WTC11 (cell line): Measurements from ENCODE around the gene BTBD7. TPM values are rescaled to one million over a fixed set of nuclear protein-coding genes. Genes with fewer than 3 reads are reported as not detected.

Experiments
- ATAC-seq: fragments of 200-7000 bp; cut with Tn5 transposase; 2 replicates; pipeline ENCODE4 v1.10.0; 2021; ENCODE audit warnings: mild to moderate bottlenecking, moderate library complexity
- CTCF ChIA-PET: fragments of 300-600 bp; sonication (Branson Sonifier 250); formaldehyde crosslinking; loops from one replicate; lab custom pipeline; 2021; ENCODE audit warnings: antibody characterized with exemption; lab: Charles Lee
- POLR2A ChIA-PET: fragments of 350-600 bp; sonication (Branson Sonifier 250); formaldehyde crosslinking; loops from one replicate; lab custom pipeline; 2021; ENCODE audit warnings: antibody characterized with exemption; lab: Charles Lee
- DNase-seq: peaks from one replicate; pipeline ENCODE4 v3.0.0; 2021; ENCODE audit warnings: low spot score
- H3K27ac Mint-ChIP-seq: 2 replicates; pipeline ENCODE4 v1.8.0; 2021; ENCODE audit warnings: mixed read lengths
- H3K27me3 Mint-ChIP-seq: 2 replicates; pipeline ENCODE4 v1.8.0; 2021; ENCODE audit warnings: low read depth, mild to moderate bottlenecking, moderate library complexity, mixed read lengths
- H3K36me3 Mint-ChIP-seq: 2 replicates; pipeline ENCODE4 v1.8.0; 2021; ENCODE audit warnings: mixed read lengths
- H3K4me1 Mint-ChIP-seq: 2 replicates; pipeline ENCODE4 v1.8.0; 2022; ENCODE audit warnings: mixed read lengths
- H3K4me3 Mint-ChIP-seq: 2 replicates; pipeline ENCODE4 v1.8.0; 2021; ENCODE audit warnings: mild to moderate bottlenecking, moderate library complexity, mixed read lengths
- H3K9me3 Mint-ChIP-seq: 2 replicates; pipeline ENCODE4 v1.8.0; 2021; ENCODE audit warnings: mixed read lengths
- ATF2 ChIP-seq: sonication (generic); formaldehyde crosslinking; IDR thresholded peaks from 2 replicates; pipeline ENCODE4 v1.8.1; 2022; ENCODE audit warnings: low read depth, missing genetic modification reagents, borderline replicate concordance
- E2F5 ChIP-seq: sonication (generic); formaldehyde crosslinking; IDR thresholded peaks from 2 replicates; pipeline ENCODE4 v1.8.1; 2022; ENCODE audit warnings: mild to moderate bottlenecking, moderate library complexity, missing genetic modification reagents
- FOXK1 ChIP-seq: sonication (generic); formaldehyde crosslinking; IDR thresholded peaks from 2 replicates; pipeline ENCODE4 v1.8.0; 2022; ENCODE audit warnings: mild to moderate bottlenecking, moderate library complexity, missing genetic modification reagents
- GRHL2 ChIP-seq: fragments of 250-450 bp; sonication (Bioruptor Pico); IDR thresholded peaks from 2 replicates; pipeline ENCODE4 v1.8.0; 2022; ENCODE audit warnings: mild to moderate bottlenecking, moderate library complexity; ENCODE audit not compliant: insufficient replicate concordance, severe bottlenecking
- HMGA2 ChIP-seq: fragments of 250-450 bp; sonication (Bioruptor Pico); IDR thresholded peaks from 2 replicates; pipeline ENCODE4 v1.4.0; 2021; ENCODE audit warnings: mild to moderate bottlenecking, moderate library complexity
- IRF1 ChIP-seq: sonication (generic); formaldehyde crosslinking; IDR thresholded peaks from 2 replicates; pipeline ENCODE4 v1.8.0; 2023; ENCODE audit warnings: missing genetic modification reagents
- JAZF1 ChIP-seq: fragments of 250-450 bp; sonication (Bioruptor Pico); IDR thresholded peaks from 2 replicates; pipeline ENCODE4 v1.9.0; 2021; ENCODE audit warnings: moderate library complexity, mild to moderate bottlenecking, inconsistent platforms
- MLX ChIP-seq: sonication (generic); formaldehyde crosslinking; IDR thresholded peaks from 2 replicates; pipeline ENCODE4 v1.8.1; 2023; ENCODE audit warnings: mild to moderate bottlenecking, missing genetic modification reagents, moderate library complexity
- NFE2L1 ChIP-seq: sonication (generic); formaldehyde crosslinking; IDR thresholded peaks from 2 replicates; pipeline ENCODE4 v1.8.1; 2023; ENCODE audit warnings: missing genetic modification reagents
- NR2C2 ChIP-seq: sonication (generic); formaldehyde crosslinking; IDR thresholded peaks from 2 replicates; pipeline ENCODE4 v1.8.0; 2022; ENCODE audit warnings: mild to moderate bottlenecking, missing genetic modification reagents
- PRRX2 ChIP-seq: fragments of 250-450 bp; sonication (Bioruptor Pico); IDR thresholded peaks from 2 replicates; pipeline ENCODE4 v1.8.0; 2021; ENCODE audit warnings: mild to moderate bottlenecking
- SMAD3 ChIP-seq: sonication (generic); formaldehyde crosslinking; IDR thresholded peaks from 2 replicates; pipeline ENCODE4 v1.8.0; 2022; ENCODE audit warnings: missing genetic modification reagents, mild to moderate bottlenecking, borderline replicate concordance
- USF2 ChIP-seq: sonication (generic); formaldehyde crosslinking; IDR thresholded peaks from 2 replicates; pipeline ENCODE4 v1.8.1; 2023; ENCODE audit warnings: mild to moderate bottlenecking, missing genetic modification reagents, moderate library complexity
- ZBTB43 ChIP-seq: sonication (generic); formaldehyde crosslinking; IDR thresholded peaks from 2 replicates; pipeline ENCODE4 v1.8.1; 2023; ENCODE audit warnings: mild to moderate bottlenecking, missing genetic modification reagents
- ZNF121 ChIP-seq: sonication (generic); formaldehyde crosslinking; IDR thresholded peaks from 2 replicates; pipeline ENCODE4 v1.8.0; 2023; ENCODE audit warnings: missing genetic modification reagents
- ZNF138 ChIP-seq: sonication (generic); formaldehyde crosslinking; conservative IDR thresholded peaks from 2 replicates; pipeline ENCODE4 v1.8.1; 2022; ENCODE audit warnings: mild to moderate bottlenecking, moderate library complexity, missing genetic modification reagents
- ZNF232 ChIP-seq: sonication (generic); formaldehyde crosslinking; IDR thresholded peaks from 2 replicates; pipeline ENCODE4 v1.8.0; 2022; ENCODE audit warnings: mild to moderate bottlenecking, missing genetic modification reagents
- ZNF281 ChIP-seq: sonication (generic); formaldehyde crosslinking; IDR thresholded peaks from 2 replicates; pipeline ENCODE4 v1.8.0; 2023; ENCODE audit warnings: mild to moderate bottlenecking, missing genetic modification reagents
- ZNF396 ChIP-seq: fragments of 250-450 bp; sonication (Bioruptor Pico); IDR thresholded peaks from 2 replicates; pipeline ENCODE4 v1.8.0; 2021; ENCODE audit warnings: mild to moderate bottlenecking, moderate library complexity, borderline replicate concordance
- ZNF532 ChIP-seq: fragments of 250-450 bp; sonication (Bioruptor Pico); IDR thresholded peaks from 2 replicates; pipeline ENCODE4 v1.9.0; 2021; ENCODE audit warnings: mild to moderate bottlenecking, borderline replicate concordance
- total RNA-seq: library from RNA; stranded (reverse); gene quantifications from 3 replicates; pipeline ENCODE4 v1.2.3, GENCODE V29; 2021

BTBD7 gene
- total RNA-seq, 1 experiment from 2014 or later: 34.1 TPM

GRCh38 chr14:93228550-93228949 lies 104.3 kb downstream of the BTBD7 start:
- no peaks in the 10 kb centered on the region for H3K27me3 Mint-ChIP-seq
- H3K9me3 Mint-ChIP-seq: peaks cover 4% of the 10 kb centered on the region; the same call in 1 of the 2 replicates
- ATAC-seq: no peak
- no peaks in the 10 kb centered on the region for H3K4me1 Mint-ChIP-seq
- H3K36me3 Mint-ChIP-seq: peaks cover 28% of the 10 kb centered on the region
- H3K27ac Mint-ChIP-seq: no peak overlapping the region
- no peak overlapping the region for H3K4me3 Mint-ChIP-seq
- DNase-seq: no peak
- ChIA-PET POLR2A (interaction anchor here (0.5 kb wide), 1 partner anchor 12 kb away, joined by 3 read pairs; no protein-coding TSS in a partner anchor), CTCF (no interaction called here)
- no peak for TF ChIP-seq E2F5 (CRISPR knock-in tag)
- TF ChIP-seq ZNF121 (CRISPR knock-in tag): no peak
- TF ChIP-seq SMAD3: no peak
- TF ChIP-seq NR2C2 (CRISPR knock-in tag): no peak
- TF ChIP-seq ATF2 (CRISPR knock-in tag): no peak
- TF ChIP-seq ZNF232: no peak
- no peak for TF ChIP-seq ZBTB43 (CRISPR knock-in tag)
- TF ChIP-seq JAZF1: no peak
- TF ChIP-seq PRRX2 (CRISPR knock-in tag): no peak
- no peak for TF ChIP-seq HMGA2 (CRISPR knock-in tag)
- TF ChIP-seq IRF1: no peak
- no peak for TF ChIP-seq ZNF532 (CRISPR knock-in tag)
- no peak for TF ChIP-seq NFE2L1 (CRISPR knock-in tag)
- no peak for TF ChIP-seq ZNF396 (CRISPR knock-in tag)
- TF ChIP-seq, all 79 proteins: peak for 0

GRCh38 chr14:93223565-93223964 lies 109.3 kb downstream of the BTBD7 start:
- ChIA-PET CTCF (interaction anchor here (0.5 to 0.7 kb wide), 3 partner anchors 9 to 679 kb away, joined by 3 read pairs; no protein-coding TSS in a partner anchor), POLR2A (no interaction called here)
- Mint-ChIP-seq H3K9me3 (no peaks in the 10 kb centered on the region), H3K4me3 (no peak overlapping the region), H3K27me3 (no peaks in the 10 kb centered on the region), H3K27ac (no peak overlapping the region), H3K4me1 (no peaks in the 10 kb centered on the region), H3K36me3 (peaks cover 45% of the 10 kb centered on the region)
- DNase-seq: no peak
- no peak for ATAC-seq
- TF ChIP-seq IRF1: no peak
- no peak for TF ChIP-seq ZNF138 (CRISPR knock-in tag)
- TF ChIP-seq USF2 (CRISPR knock-in tag): no peak
- no peak for TF ChIP-seq GRHL2 (CRISPR knock-in tag)
- no peak for TF ChIP-seq ZNF281
- TF ChIP-seq MLX: no peak
- no peak for TF ChIP-seq FOXK1 (CRISPR knock-in tag)
